ENCODE results near the gene SLCO4A1.

SLCO4A1 gene

GRCh38 chr20:62676976-62677375 lies 34.7 kb downstream of the SLCO4A1 start:
- TF ChIP-seq TOX (CRISPR knock-in tag; IDR thresholded peaks at IDR 0.05; ENCODE audit: borderline replicate concordance) (no peak), ESRRG (CRISPR knock-in tag; IDR thresholded peaks at IDR 0.05) (no peak), TSHZ2 (CRISPR knock-in tag; IDR thresholded peaks at IDR 0.05) (no peak), ZNF565 (CRISPR knock-in tag; conservative IDR thresholded peaks at IDR 0.05; ENCODE audit: low read depth) (no peak), RARB (CRISPR knock-in tag; IDR thresholded peaks at IDR 0.05) (no peak), CSRNP3 (CRISPR knock-in tag; IDR thresholded peaks at IDR 0.05) (no peak)
- no peak for ATAC-seq

- TF ChIP-seq POU6F1 (CRISPR knock-in tag; IDR thresholded peaks at IDR 0.05; ENCODE audit: borderline replicate concordance, low read depth) (no peak), TSHZ2 (CRISPR knock-in tag; IDR thresholded peaks at IDR 0.05) (no peak), ZFP3 (CRISPR knock-in tag; IDR thresholded peaks at IDR 0.05) (no peak), ZNF565 (CRISPR knock-in tag; conservative IDR thresholded peaks at IDR 0.05; ENCODE audit: low read depth) (no peak), ZNF70 (CRISPR knock-in tag; IDR thresholded peaks at IDR 0.05) (no peak), BACH2 (CRISPR knock-in tag; IDR thresholded peaks at IDR 0.05; ENCODE audit: borderline replicate concordance) (no peak), PPARA (CRISPR knock-in tag; IDR thresholded peaks at IDR 0.05; ENCODE audit: borderline replicate concordance) (no peak), TCF4 (CRISPR knock-in tag; IDR thresholded peaks at IDR 0.05; ENCODE audit: borderline replicate concordance) (no peak), OSR1 (CRISPR knock-in tag; IDR thresholded peaks at IDR 0.05) (no peak), CSRNP3 (CRISPR knock-in tag; IDR thresholded peaks at IDR 0.05) (no peak), PATZ1 (CRISPR knock-in tag; IDR thresholded peaks at IDR 0.05; ENCODE audit: borderline replicate concordance) (no peak), SNAI2 (CRISPR knock-in tag; IDR thresholded peaks at IDR 0.05) (no peak), ISL1 (CRISPR knock-in tag; IDR thresholded peaks at IDR 0.05) (no peak), RARB (CRISPR knock-in tag; IDR thresholded peaks at IDR 0.05) (no peak), ESRRG (CRISPR knock-in tag; IDR thresholded peaks at IDR 0.05) (no peak)
- no peak for ATAC-seq
Observed at GRCh38 chr20:62677678-62678077, 35.4 kb downstream of the SLCO4A1 start.

- TF ChIP-seq ZNF8 (CRISPR knock-in tag; IDR thresholded peaks at IDR 0.05): no peak
- TF ChIP-seq BACH2 (CRISPR knock-in tag; IDR thresholded peaks at IDR 0.05; ENCODE audit: borderline replicate concordance): no peak
- TF ChIP-seq CSDC2 (CRISPR knock-in tag; IDR thresholded peaks at IDR 0.05): no peak
- no peak for TF ChIP-seq ZNF70 (CRISPR knock-in tag; IDR thresholded peaks at IDR 0.05)
- no peak for TF ChIP-seq CSRNP3 (CRISPR knock-in tag; IDR thresholded peaks at IDR 0.05)
- no peak for TF ChIP-seq GLIS3 (CRISPR knock-in tag; IDR thresholded peaks at IDR 0.05)
- TF ChIP-seq TCF4 (CRISPR knock-in tag; IDR thresholded peaks at IDR 0.05; ENCODE audit: borderline replicate concordance): no peak
- TF ChIP-seq ZFP3 (CRISPR knock-in tag; IDR thresholded peaks at IDR 0.05): no peak
- ATAC-seq: no peak
Observed at GRCh38 chr20:62678553-62678952, 36.2 kb downstream of the SLCO4A1 start.
